ENCODE data around the gene ARHGAP6. TPM values are rescaled to one million over a fixed set of nuclear protein-coding genes. Genes with fewer than 3 reads are reported as not detected.

The ARHGAP6 gene
- total RNA-seq, 1 experiment from 2014 or later, result 0.07 TPM

DNA sequence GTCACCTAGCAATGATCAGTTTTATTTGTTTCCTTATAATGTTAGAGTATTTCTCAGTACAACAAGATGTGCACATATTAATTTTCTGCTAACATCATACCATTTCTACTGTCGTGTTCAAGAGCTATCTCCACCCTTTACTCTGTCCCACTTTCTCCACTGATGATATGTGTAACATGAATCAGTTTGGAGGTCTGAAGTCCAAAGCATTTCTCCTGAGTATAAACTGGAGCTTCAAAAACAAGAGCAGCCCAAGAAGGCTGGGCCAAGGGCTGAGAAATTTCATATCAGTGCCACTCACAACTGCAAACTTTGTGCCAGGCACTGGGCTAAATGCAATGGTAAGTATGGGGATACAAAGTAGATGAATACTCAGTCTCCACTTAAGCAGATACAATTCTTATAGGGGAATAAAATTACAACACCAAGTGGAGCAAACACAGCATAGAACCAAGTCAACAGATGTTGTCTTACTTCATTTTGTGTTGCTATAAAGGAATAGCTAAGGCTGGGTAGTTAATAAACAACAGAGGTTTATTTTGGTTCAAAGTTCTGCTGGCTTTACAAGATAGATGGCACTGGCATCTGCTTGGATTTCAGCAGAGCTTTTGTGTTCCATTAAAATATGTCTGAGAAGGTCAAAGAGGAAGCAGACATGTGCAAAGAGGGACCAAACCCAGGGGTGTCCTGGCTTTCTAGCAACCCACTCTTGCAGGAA is 328.3 kb downstream of the ARHGAP6 start:
- no peaks in the 10 kb centered on the region for H3K27me3 ChIP-seq (ENCODE audit: insufficient read depth, low read length)
- H2AFZ ChIP-seq (ENCODE audit: low read length), result no peak overlapping the region
- no peak overlapping the region for H3K4ac ChIP-seq (ENCODE audit: low read depth, low read length)
- TF ChIP-seq, protein P1, sequence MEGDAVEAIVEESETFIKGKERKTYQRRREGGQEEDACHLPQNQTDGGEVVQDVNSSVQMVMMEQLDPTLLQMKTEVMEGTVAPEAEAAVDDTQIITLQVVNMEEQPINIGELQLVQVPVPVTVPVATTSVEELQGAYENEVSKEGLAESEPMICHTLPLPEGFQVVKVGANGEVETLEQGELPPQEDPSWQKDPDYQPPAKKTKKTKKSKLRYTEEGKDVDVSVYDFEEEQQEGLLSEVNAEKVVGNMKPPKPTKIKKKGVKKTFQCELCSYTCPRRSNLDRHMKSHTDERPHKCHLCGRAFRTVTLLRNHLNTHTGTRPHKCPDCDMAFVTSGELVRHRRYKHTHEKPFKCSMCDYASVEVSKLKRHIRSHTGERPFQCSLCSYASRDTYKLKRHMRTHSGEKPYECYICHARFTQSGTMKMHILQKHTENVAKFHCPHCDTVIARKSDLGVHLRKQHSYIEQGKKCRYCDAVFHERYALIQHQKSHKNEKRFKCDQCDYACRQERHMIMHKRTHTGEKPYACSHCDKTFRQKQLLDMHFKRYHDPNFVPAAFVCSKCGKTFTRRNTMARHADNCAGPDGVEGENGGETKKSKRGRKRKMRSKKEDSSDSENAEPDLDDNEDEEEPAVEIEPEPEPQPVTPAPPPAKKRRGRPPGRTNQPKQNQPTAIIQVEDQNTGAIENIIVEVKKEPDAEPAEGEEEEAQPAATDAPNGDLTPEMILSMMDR (conservative IDR thresholded peaks at IDR 0.05), result no peak
- H4K5ac ChIP-seq (ENCODE audit: insufficient read length, low read depth, low read length), result no peak overlapping the region
- no peak overlapping the region for H3K56ac ChIP-seq (ENCODE audit: insufficient read length, low read depth, low read length)
- no peak for DNase-seq
- no peak overlapping the region for H3K14ac ChIP-seq (ENCODE audit: insufficient read depth, low read length)
- no peaks in the 10 kb centered on the region for H3K79me1 ChIP-seq (ENCODE audit: insufficient read depth, low read depth, low read length, poor library complexity, severe bottlenecking)
- H2BK20ac ChIP-seq (ENCODE audit: low read depth, low read length, poor library complexity, severe bottlenecking), result no peak overlapping the region
- H2BK120ac ChIP-seq (ENCODE audit: low read depth, low read length, poor library complexity, severe bottlenecking), result no peak overlapping the region
- H2BK5ac ChIP-seq (ENCODE audit: insufficient read length, low read length), result no peak overlapping the region
- no peak overlapping the region for H3K27ac Mint-ChIP-seq
- no peak overlapping the region for H2BK15ac ChIP-seq (ENCODE audit: low read depth, low read length)
- H3K18ac ChIP-seq (ENCODE audit: insufficient read length, low read depth, low read length), result no peak overlapping the region
- H3K4me2 ChIP-seq (ENCODE audit: insufficient read depth, insufficient read length, low read length), result no peak overlapping the region
- peaks cover 13% of the 10 kb centered on the region for H3K9me3 ChIP-seq (ENCODE audit: control insufficient read depth, low read depth, low read length)
- H3K4me3 Mint-ChIP-seq, result no peak overlapping the region
- H2AK5ac ChIP-seq (ENCODE audit: insufficient read length, low read length), result no peak overlapping the region
- peaks cover 0 to 6% (median 0%) of the 10 kb centered on the region in 3 experiments; a peak in 4 of 7 replicates for H3K36me3 Mint-ChIP-seq (ENCODE audit: insufficient read depth in 1 of 3, low read depth in 3 of 3)
- no peaks in the 10 kb centered on the region for H4K20me1 ChIP-seq (ENCODE audit: control insufficient read depth, insufficient read depth, insufficient read length)
- WGBS (ENCODE audit: extremely low coverage, insufficient read length, low lambda C conversion rate), result no CpG with 5 or more reads among the region's 1 CpG
- no peak overlapping the region for H3T11ph ChIP-seq (ENCODE audit: low read length)
- no peaks in the 10 kb centered on the region for H3K23me2 ChIP-seq (ENCODE audit: insufficient read length, low read depth, low read length, poor library complexity, severe bottlenecking)
- no peaks in the 10 kb centered on the region for H3K4me1 ChIP-seq (ENCODE audit: insufficient read depth, low read length)
- H2BK12ac ChIP-seq (ENCODE audit: insufficient read length, low read depth, low read length), result no peak overlapping the region
- peaks cover 59 to 70% of the 10 kb centered on the region in 2 experiments for H3K9me3 Mint-ChIP-seq
- peaks cover 5% of the 10 kb centered on the region for H3K27me3 Mint-ChIP-seq (ENCODE audit: low read depth)
- H3K79me2 ChIP-seq (ENCODE audit: insufficient read depth, low read length), result no peaks in the 10 kb centered on the region
- no peak overlapping the region for H4K91ac ChIP-seq (ENCODE audit: insufficient read length, low read depth, low read length)
- no peak overlapping the region for H3K23ac ChIP-seq (ENCODE audit: insufficient read length, low read depth, low read length)
- H4K8ac ChIP-seq (replicated peaks; ENCODE audit: insufficient read length, low read depth, low read length), result no peak overlapping the region
- no peak overlapping the region for H3K27ac ChIP-seq (ENCODE audit: insufficient read length, low read depth, low read length)
- no peak overlapping the region for H3K9ac ChIP-seq (ENCODE audit: extremely low read depth, insufficient read length, low read length)
- no peaks in the 10 kb centered on the region for H3K4me1 Mint-ChIP-seq

Measured in H9 (cell line).